Measurements from ENCODE around the gene SNX5. TPM values are rescaled to one million over a fixed set of nuclear protein-coding genes. Genes with fewer than 3 reads are reported as not detected.

SNX5 gene
- polyA plus RNA-seq, 1 experiment = 150 TPM

DNA sequence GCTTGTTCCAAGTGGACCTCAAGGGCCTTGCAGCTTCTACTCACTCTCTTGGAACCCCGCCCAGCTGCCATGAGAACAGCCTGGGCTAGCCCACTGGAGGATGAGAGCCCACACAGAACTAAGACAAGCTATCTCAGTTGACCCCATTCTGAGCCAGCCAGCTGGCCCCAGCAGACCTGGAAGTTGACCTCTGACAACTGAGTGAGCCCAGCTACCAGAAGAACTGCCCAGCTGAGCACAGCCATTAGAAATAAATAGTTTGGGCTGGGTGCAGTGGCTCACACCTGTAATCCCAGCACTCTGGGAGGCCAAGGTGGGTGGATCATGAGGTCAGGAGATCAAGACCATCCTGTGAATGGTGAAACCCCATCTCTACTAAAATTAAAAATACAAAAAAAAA, 37.1 kb downstream of the SNX5 start:
- POLR2A ChIA-PET = interaction anchor here (1.3 kb wide), 1 partner anchor 14 kb away, joined by 3 read pairs; no protein-coding TSS in a partner anchor
- TF ChIP-seq, protein P1, sequence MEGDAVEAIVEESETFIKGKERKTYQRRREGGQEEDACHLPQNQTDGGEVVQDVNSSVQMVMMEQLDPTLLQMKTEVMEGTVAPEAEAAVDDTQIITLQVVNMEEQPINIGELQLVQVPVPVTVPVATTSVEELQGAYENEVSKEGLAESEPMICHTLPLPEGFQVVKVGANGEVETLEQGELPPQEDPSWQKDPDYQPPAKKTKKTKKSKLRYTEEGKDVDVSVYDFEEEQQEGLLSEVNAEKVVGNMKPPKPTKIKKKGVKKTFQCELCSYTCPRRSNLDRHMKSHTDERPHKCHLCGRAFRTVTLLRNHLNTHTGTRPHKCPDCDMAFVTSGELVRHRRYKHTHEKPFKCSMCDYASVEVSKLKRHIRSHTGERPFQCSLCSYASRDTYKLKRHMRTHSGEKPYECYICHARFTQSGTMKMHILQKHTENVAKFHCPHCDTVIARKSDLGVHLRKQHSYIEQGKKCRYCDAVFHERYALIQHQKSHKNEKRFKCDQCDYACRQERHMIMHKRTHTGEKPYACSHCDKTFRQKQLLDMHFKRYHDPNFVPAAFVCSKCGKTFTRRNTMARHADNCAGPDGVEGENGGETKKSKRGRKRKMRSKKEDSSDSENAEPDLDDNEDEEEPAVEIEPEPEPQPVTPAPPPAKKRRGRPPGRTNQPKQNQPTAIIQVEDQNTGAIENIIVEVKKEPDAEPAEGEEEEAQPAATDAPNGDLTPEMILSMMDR (IDR thresholded peaks at IDR 0.05; ENCODE audit: low read depth, low read length) = no peak
- peaks cover 7% of the 10 kb centered on the region for H3K9me3 ChIP-seq (ENCODE audit: control insufficient read depth, insufficient read depth, low read length)
- H3K4me3 ChIP-seq (ENCODE audit: low read depth, low read length) = no peak overlapping the region
- DNase-seq (ENCODE audit: low read depth, low spot score) = no peak
- H3K27ac ChIP-seq (ENCODE audit: low read depth, low read length) = no peak overlapping the region
- no peaks in the 10 kb centered on the region for H3K27me3 ChIP-seq (ENCODE audit: control insufficient read depth, insufficient read depth, low read length)
- CTCF ChIA-PET = no interaction called here

DNA sequence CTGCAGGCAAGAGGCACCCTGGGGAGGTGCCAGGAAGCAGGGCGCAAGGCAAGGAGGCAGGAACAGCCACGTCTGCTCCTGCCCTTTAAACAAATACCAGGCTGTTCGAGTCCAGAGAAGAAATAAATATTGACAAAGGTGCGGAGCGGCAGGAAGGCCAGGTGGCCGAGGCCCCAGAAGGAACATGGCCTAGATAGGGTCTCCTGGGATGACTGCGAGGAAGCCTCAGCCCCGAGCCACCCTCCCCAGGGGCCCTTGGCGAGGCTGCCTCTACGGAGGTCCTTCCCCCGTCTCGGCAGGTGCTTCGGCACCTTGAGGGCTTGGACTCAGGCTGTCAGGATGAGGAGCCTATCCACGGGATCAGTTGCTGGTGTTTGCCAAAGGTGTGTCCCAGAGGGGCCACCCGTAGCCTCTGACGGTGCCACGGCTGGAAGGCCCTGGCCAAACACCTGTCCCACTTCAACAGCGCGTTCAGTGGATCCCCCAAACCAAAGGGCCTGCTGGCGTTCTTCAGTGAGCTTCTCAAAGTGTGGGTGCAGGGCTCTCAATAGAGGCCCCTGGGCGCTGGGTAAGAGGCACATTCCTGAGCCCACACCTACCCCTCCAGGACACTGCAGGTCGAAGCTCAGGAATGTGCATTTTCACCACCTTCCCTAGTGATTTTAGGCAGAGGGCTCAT, 39.8 kb downstream of the SNX5 start:
- Histone ChIP-seq H3K9me3 (ENCODE audit: control insufficient read depth, insufficient read depth, low read length) (peaks cover 7% of the 10 kb centered on the region), H3K27ac (ENCODE audit: low read depth, low read length) (no peak overlapping the region), H3K27me3 (ENCODE audit: control insufficient read depth, insufficient read depth, low read length) (no peaks in the 10 kb centered on the region), H3K4me3 (ENCODE audit: low read depth, low read length) (no peak overlapping the region)
- ChIA-PET CTCF (interaction anchor here (1.3 kb wide), 1 partner anchor 10 kb away, joined by 3 read pairs; no protein-coding TSS in a partner anchor), POLR2A (no interaction called here)
- DNase-seq (ENCODE audit: low read depth, low spot score) = no peak
- TF ChIP-seq, protein P1 (IDR thresholded peaks at IDR 0.05; ENCODE audit: low read depth, low read length) = no peak

DNA sequence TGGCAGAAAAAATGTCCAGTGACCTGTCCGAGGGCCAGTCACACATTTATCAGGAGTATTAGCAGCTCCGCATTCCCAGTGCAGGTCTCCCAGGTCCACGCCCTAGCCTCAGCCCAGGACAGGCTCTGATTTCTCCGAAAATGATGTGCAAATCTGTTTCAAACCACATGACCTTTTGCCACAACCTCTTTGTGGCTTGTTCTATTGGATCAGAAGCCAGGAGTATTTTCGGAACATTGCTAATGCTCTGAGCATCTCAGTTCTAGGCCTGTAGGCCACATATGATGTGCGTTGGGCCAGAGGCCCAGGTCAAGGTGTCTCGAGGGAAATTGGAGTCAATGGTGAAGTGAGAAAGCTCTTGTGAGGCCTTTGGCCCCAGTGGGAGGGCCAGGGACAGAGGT, 40.4 kb downstream of the SNX5 start:
- Histone ChIP-seq H3K27me3 (ENCODE audit: control insufficient read depth, insufficient read depth, low read length) (no peaks in the 10 kb centered on the region), H3K27ac (ENCODE audit: low read depth, low read length) (no peak overlapping the region), H3K4me3 (ENCODE audit: low read depth, low read length) (no peak overlapping the region), H3K9me3 (ENCODE audit: control insufficient read depth, insufficient read depth, low read length) (peaks cover 7% of the 10 kb centered on the region)
- ChIA-PET POLR2A (no interaction called here), CTCF (no interaction called here)
- TF ChIP-seq, protein P1 (IDR thresholded peaks at IDR 0.05; ENCODE audit: low read depth, low read length) = no peak
- DNase-seq (ENCODE audit: low read depth, low spot score) = no peak

DNA sequence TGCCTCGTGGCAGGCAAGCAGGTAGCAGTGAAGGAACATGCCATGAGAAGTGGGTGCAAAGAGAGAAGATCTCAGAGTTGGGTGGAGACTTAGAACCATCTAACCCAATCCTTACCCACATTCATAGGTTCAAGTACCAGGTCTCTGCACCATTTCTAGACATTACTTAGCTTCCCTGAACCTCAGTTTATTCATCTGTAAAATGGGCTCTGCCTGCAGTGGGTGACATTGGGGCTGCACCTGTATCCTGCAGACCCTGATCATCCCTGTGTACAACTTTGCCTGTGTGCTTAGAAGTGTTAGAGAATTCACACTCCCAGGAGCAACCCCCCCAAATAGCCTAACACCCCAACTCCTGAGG, 42.7 kb downstream of the SNX5 start:
- ChIA-PET POLR2A (no interaction called here), CTCF (no interaction called here)
- DNase-seq (ENCODE audit: low read depth, low spot score) = no peak
- Histone ChIP-seq H3K4me3 (ENCODE audit: low read depth, low read length) (no peak overlapping the region), H3K9me3 (ENCODE audit: control insufficient read depth, insufficient read depth, low read length) (no peaks in the 10 kb centered on the region; the same call in 1 of the 2 replicates), H3K27ac (ENCODE audit: low read depth, low read length) (no peak overlapping the region), H3K27me3 (ENCODE audit: control insufficient read depth, insufficient read depth, low read length) (no peaks in the 10 kb centered on the region)
- TF ChIP-seq, protein P1 (IDR thresholded peaks at IDR 0.05; ENCODE audit: low read depth, low read length) = no peak

DNA sequence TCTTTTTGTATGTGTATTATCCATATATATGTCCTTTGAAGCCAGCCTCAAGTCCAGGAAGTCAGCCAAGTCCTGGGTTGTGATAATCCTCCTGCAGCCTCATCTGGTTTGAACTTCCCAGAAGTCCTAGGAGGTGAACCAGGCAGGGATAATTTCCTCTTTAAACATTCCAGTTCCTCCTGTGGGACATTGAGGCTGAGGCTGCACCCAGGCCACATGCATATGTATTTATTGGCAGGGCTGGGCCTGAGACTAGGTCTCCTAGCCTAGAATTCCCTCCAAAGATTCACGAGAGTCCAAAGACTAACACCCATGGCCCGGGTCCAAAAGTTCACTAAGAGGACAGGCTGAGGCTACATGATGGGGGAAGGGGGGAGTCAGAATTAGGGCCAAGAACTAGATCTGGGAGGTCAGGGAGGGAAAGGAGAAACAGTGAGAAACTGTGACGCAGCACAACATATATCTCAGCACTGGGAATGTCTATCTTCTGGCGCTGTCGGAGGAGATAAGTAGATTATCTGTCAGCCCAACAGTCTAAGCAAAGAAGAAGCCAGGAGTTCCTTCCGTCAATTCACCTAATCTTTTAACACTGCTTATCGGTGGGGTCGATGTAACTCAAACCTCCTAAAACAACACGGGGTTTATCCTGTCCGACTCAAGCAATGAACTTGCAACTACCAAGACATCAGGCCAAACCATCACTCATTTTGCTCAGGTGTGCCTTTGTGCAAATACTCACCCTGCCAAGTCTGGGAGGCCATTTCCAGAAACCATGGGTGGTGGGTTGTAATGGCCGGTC, 43.3 kb downstream of the SNX5 start:
- DNase-seq (ENCODE audit: low read depth, low spot score) = no peak
- H3K9me3 ChIP-seq (ENCODE audit: control insufficient read depth, insufficient read depth, low read length) = no peaks in the 10 kb centered on the region; the same call in 1 of the 2 replicates
- TF ChIP-seq, protein P1 (IDR thresholded peaks at IDR 0.05; ENCODE audit: low read depth, low read length) = no peak
- CTCF ChIA-PET = interaction anchor here (1.2 kb wide), 1 partner anchor 28 kb away, joined by 3 read pairs; no protein-coding TSS in a partner anchor
- H3K27ac ChIP-seq (ENCODE audit: low read depth, low read length) = no peak overlapping the region
- H3K4me3 ChIP-seq (ENCODE audit: low read depth, low read length) = no peak overlapping the region
- H3K27me3 ChIP-seq (ENCODE audit: control insufficient read depth, insufficient read depth, low read length) = no peaks in the 10 kb centered on the region
- POLR2A ChIA-PET = interaction anchor here (0.5 kb wide), 1 partner anchor 248 kb away, joined by 5 read pairs; no protein-coding TSS in a partner anchor

Data from AG04450 (cell line).